DMS153 (cell line): ENCODE data around the gene UGT2B17.
"Not testable (repeated sequence)": the region's sequence is repeated elsewhere in the genome, so short reads cannot be mapped to it uniquely, and the experiment has no call there.

Experiments used
- DNase-seq: peaks from one replicate; lab custom pipeline; 2025; lab: John Stamatoyannopoulos, UW

UGT2B17 gene

GRCh38 chr4:68576272-68577125 is at the start of gene UGT2B17:
TSS of gene UGT2B17 (minus strand) at chr4:68576322. CDS start at chr4:68568484, 7,838 bp downstream.
- no peak for DNase-seq

- not testable (repeated sequence) for DNase-seq
Measured at GRCh38 chr4:68622731-68623130, 46.6 kb upstream of the UGT2B17 start.

- no peak for DNase-seq
Measured at GRCh38 chr4:68617003-68617698, 41.0 kb upstream of the UGT2B17 start.

GRCh38 chr4:68615699-68616422 is 39.7 kb upstream of the UGT2B17 start:
- no peak for DNase-seq

- no peak for DNase-seq
Measured at GRCh38 chr4:68613752-68614151, 37.6 kb upstream of the UGT2B17 start.

- DNase-seq, result no peak
Measured at GRCh38 chr4:68606240-68606639, 30.1 kb upstream of the UGT2B17 start.

GRCh38 chr4:68599150-68599549 is 23.0 kb upstream of the UGT2B17 start:
- no peak for DNase-seq

GRCh38 chr4:68597482-68597881 is 21.4 kb upstream of the UGT2B17 start:
- DNase-seq, result no peak

GRCh38 chr4:68594678-68595077 is 18.6 kb upstream of the UGT2B17 start:
- DNase-seq, result no peak

- no peak for DNase-seq
Measured at GRCh38 chr4:68593112-68593511, 17.0 kb upstream of the UGT2B17 start.

GRCh38 chr4:68592673-68593072 is 16.6 kb upstream of the UGT2B17 start:
- DNase-seq, result no peak

- no peak for DNase-seq
Measured at GRCh38 chr4:68591204-68591603, 15.1 kb upstream of the UGT2B17 start.

GRCh38 chr4:68589790-68590189 is 13.7 kb upstream of the UGT2B17 start:
- DNase-seq, result no peak

- no peak for DNase-seq
Measured at GRCh38 chr4:68582339-68582717, 6.2 kb upstream of the UGT2B17 start.

- no peak for DNase-seq
Measured at GRCh38 chr4:68581383-68582338, 5.5 kb upstream of the UGT2B17 start.

- DNase-seq, result no peak
Measured at GRCh38 chr4:68577590-68577989, 1.5 kb upstream of the UGT2B17 start.

GRCh38 chr4:68575636-68576035 is 486 bp downstream of the UGT2B17 start:
- DNase-seq, result not testable (repeated sequence)

- DNase-seq, result no peak
Measured at GRCh38 chr4:68575081-68575480, 1.0 kb downstream of the UGT2B17 start.

- no peak for DNase-seq
Measured at GRCh38 chr4:68572653-68573170, 3.4 kb downstream of the UGT2B17 start.

GRCh38 chr4:68570122-68570507 is 6.0 kb downstream of the UGT2B17 start:
- no peak for DNase-seq

GRCh38 chr4:68569466-68570121 is 6.5 kb downstream of the UGT2B17 start:
- no peak for DNase-seq
